HG03432 (cell line): ENCODE results near the gene ACBD6.

Experiments
- ATAC-seq: cut with Tn5 transposase; IDR thresholded peaks from one replicate; pipeline ENCODE4 v1.9.1; 2021; ENCODE audit warnings: mild to moderate bottlenecking, moderate library complexity; ENCODE audit not compliant: unreplicated experiment

The ACBD6 gene

DNA sequence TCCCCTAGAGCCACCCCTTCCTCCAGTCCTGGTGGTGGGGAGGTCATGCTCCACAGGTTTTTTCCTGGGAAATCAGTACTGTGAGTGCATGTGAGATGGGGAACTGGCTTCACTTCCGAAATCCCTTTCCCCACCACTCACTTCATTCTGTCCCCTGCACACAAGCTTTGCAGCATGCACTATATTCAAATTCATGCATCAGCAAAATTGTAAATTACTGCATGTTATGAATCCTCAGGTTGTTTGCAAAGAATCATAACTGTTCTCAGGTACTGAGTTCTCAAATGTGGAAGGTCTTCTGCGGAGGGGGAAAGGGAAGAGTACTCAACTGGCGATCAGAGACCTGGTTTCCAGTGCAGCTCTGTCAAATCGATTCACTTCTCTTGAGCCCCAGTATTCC, 230.0 kb downstream of the ACBD6 start:
- ATAC-seq: no peak

DNA sequence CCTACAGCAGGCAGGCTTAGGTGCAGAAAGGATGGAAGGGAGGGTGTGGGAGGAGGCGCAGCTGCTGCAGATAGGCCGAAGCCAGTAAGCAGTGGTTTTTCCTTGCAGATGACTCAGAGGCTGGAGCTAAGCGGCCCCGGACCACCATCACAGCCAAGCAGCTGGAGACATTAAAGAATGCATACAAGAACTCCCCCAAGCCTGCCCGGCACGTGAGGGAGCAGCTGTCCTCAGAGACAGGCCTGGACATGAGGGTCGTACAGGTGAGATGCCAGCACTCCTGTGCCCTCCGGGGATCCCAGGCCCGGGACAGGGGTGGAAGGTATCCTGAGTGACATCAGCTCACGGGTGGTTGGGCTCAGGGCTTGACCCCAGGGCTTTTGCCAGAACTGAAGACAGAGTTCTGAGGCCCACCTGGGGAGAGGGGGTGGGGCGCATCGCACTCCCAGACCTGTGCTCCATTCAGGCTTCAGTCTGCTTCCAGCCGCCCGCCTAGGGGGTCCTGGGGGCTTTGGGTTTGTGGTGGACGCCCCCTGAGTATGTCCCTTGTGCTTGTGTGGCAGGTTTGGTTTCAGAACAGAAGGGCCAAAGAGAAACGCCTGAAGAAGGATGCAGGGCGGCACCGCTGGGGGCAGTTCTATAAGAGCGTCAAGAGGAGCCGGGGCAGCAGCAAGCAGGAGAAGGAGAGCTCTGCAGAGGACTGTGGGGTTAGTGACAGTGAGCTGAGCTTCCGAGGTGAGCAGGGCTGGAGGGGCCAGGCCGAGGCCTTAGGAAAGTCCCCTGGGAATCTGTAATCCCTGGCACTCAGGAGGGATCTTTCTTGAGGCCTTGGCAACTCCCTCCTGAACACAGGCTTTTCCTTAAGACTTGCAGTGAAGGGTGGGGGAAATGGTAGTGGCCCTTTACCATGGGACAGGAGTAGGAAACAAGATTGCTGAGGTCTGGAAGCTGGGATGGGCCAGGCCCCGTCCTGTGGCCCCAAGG, 230.8 kb downstream of the ACBD6 start:
- ATAC-seq: no peak

GRCh38 chr1:180270530-180271271, 231.7 kb downstream of the ACBD6 start:
- no peak for ATAC-seq

- no peak for ATAC-seq
Observed at GRCh38 chr1:180269645-180270529, 232.5 kb downstream of the ACBD6 start.

GRCh38 chr1:180268556-180269075, 233.8 kb downstream of the ACBD6 start:
- no peak for ATAC-seq

GRCh38 chr1:180267761-180268555, 234.4 kb downstream of the ACBD6 start:
- no peak for ATAC-seq

DNA sequence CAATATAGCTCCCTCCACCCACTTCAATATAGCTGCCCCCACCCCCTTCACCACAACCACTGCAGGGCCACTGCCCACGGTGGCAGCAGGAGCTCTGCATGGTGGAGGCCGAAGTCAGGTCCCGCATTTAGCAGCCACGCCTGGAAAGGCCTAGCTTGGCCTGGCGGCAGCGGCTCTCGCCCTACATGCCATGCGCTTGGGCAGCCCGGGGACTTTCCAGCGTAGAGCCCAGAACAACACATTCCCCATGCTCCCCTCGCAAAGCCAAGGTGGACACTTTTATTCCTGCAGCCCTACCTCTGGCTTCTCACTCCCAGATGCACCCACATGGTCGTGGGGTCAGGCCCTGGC, 235.2 kb downstream of the ACBD6 start:
- no peak for ATAC-seq

DNA sequence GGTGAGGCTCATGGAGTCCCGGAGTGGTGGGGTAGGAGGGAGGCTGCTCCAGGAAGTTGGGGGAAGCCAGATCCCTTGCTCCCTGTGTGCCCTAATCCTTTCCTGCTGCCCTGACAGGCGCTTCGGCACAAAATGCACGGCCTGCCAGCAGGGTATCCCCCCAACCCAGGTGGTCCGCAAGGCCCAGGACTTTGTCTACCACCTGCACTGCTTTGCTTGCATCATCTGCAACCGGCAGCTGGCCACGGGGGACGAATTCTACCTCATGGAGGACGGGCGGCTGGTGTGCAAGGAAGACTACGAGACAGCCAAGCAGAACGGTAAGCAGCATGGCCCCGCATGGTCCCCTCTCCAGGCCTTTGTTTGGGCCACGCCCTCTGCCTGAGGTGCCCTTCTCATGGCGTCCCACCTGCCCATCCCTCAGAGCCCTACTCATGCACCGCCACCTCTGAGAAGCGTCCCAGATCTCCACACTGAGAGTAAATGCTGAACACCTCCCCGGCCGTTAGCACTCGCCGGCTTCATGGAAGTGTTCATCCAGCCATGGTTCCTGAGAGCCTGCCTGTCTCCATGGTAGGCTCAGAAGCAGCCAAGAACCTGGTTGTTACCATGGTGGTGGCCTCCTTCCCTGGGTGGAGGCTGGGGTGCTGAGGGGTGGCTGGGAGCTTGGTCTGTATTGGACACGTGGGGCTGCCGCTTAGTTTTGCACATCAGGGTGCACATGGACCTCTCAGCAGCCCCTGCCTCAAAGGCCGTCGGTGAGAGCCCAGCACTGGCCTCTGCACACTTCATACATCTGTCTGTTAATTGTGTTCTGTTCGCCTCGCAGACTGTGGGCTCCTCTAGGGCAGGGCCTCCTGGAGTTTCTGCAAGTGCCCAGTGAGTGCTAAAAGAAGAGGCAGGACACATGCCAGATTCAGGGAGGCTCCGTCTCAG, 235.8 kb downstream of the ACBD6 start:
- no peak for ATAC-seq

DNA sequence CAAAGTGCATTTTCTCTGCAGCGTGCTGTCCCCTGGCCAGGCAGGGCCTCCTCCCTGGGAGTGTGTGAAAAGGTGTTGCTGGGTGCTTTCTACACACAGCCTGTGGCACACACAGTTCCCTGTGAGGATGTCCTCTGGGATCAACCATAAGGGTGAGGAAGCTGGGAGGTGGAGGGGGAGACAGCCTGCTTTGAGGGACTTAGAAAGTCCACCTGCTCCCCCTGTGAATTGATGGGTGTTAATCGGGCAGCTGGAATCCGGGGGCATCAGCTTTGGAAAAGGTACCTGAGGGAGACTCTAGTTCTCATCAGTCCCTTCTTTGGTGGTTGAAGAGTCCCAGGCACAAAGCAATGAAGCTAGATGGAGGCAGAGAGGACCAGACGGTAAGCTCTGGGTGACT, 236.5 kb downstream of the ACBD6 start:
- ATAC-seq: no peak

DNA sequence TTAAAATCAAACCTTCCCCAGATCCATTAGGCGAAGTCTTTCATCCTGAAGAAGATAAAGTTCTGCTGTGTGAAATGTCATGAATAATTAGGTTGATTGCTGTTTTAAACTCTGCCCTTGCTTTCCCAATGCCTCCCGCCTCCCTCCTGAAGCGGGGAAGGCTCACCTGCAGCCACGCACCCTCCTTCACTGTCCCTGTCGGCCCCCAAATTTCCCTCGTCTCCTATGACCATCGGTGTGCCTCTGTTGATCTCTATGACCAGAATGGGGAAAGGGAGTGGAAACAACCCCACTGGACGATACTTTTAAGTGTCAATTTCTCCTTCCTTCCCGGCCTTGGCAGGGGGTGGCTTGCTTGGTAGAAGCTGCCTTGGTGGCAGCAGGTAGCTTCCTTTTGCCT, 237.2 kb downstream of the ACBD6 start:
- ATAC-seq: no peak

DNA sequence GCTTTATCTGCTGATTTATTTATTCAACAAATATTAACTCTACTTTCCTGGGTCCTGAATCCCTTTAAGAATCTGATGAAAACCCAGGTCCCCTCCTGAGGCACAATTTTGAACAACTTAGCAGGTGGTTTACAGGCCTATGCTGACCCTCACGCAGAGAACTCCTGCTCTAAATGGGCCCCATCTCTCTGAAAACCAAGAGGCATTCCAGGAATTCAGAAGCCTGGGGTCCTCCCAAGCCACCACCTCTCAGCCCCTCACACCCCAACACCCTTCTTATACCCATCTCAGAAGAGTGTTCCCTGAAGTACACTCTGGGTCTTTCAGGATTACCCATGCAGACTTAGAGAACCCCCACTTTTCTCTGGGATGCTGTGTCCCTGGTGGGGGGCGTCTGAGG, 237.8 kb downstream of the ACBD6 start:
- no peak for ATAC-seq

DNA sequence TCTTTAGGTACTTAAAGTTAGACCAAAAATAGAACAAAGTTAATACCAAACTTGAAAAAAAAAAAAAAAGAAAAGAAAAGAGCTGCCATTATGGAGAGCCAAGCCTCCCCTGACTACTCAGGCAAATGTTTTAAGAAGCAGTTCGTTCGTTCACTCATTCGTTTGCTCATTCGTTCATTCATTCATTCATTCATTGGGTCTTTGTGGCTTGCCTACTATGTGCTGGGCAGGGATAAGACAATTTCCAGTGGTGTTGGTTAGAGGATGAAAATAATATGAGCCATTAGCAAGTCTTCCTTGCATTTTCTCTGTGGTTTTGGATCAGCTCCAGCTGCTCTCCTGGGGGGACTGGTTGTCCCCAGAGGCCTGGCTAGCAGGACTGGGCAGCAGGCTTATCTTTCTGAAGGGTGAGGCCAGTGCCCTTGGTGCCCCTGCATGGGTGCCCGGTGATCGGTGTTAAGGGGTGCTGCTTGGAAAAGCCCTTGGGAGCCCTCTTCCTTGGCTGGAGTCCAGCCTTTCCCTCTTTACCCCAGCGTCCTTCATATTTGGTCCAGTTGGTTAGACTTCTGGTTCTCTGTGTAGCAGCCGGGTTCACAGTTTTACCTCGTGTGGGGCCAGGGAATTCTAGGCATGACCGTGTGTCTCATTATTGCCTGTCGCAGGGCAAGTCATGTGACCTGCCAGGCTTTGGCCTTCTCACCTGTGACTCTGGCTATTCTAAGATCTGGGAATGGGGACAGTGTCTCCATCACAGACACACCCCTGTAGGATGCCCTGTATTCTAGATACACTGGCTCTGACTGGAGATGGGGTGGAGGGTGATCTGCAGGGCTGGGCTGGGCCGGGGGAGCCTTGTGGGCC, 239.5 kb downstream of the ACBD6 start:
- no peak for ATAC-seq

- ATAC-seq: no peak
Observed at GRCh38 chr1:180261524-180262155, 240.7 kb downstream of the ACBD6 start.

DNA sequence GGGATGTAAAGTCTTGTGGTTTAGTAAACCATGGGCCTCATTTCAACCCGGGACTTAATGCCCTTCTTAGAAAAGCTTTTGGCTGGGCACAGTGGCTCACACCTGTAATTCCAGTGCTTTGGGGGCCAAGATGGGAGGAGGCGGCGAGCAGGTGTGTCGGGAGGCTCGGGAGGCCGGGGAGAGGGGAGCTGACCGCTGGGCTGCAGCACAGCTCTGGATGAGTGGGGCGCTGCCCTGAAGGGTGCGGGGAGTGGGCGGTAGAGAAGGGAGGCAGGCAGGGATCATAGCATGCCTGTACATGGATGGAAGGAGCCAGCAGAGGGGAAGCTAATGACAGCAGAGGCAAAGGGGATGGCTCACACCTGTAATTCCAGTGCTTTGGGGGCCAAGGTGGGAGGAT, 241.3 kb downstream of the ACBD6 start:
- no peak for ATAC-seq

GRCh38 chr1:180260541-180260940, 241.8 kb downstream of the ACBD6 start:
- no peak for ATAC-seq

DNA sequence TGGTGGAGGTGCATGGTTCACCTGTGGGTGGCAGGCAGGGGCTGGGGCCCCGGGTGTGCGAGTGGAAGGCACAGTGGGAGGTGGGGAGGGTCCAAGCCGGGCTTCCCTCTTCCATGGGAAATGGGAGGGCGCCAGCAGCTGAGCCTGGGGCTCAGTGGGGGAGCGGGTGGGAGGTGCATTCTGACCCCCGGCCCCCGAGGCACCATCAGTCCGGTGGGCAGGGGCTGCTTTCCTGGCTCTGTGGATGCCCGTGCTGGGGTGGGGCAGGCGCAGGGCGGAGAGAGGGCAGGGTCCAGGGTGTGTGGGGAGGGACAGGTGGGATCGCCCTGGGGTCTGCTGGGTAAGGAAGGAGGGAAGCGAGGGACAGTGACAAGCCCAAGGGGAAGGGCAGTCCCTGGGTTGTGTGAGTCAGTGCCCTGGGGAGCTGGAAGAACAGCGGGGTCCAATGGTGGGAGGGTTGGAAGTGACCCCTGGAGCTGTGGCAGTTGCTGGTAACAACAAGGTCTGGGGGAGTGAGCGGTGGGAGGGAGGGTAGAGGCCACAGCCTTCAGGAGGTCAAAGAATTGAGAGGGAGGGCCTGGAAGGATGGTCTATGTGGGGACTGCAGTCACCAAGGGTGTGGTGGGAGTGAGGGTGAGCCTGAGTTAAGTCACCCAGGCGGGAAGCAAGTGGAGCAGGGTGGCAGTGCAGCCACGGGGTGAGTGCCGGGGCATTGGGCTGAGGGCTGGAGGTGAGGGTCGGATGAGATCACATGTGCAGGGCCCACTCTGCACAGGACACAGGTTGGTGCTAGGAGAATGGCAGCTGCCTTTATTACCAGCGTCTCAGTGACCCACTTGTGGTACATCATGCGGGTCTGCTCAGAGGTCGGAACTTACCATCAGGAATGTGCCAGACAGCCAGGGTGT, 242.7 kb downstream of the ACBD6 start:
- ATAC-seq: no peak

- ATAC-seq: no peak
Observed at GRCh38 chr1:180258935-180259334, 243.4 kb downstream of the ACBD6 start.
